CD4-positive, alpha-beta T cell (primary cell): ENCODE data around the gene TPSAB1. TPM values are rescaled to one million over a fixed set of nuclear protein-coding genes. Genes with fewer than 3 reads are reported as not detected.

Experiments
- ATAC-seq: fragments of 200-7000 bp; cut with Tn5 transposase; one replicate; pipeline ENCODE4 v1.10.0; 2022; ENCODE audit warnings: mild to moderate bottlenecking; ENCODE audit not compliant: poor library complexity
- CTCF ChIA-PET: fragments of 350-600 bp; sonication (Branson Sonifier 250); formaldehyde crosslinking; loops from one replicate; lab custom pipeline; 2021; ENCODE audit warnings: antibody characterized with exemption, inconsistent platforms; lab: Charles Lee
- POLR2A ChIA-PET: fragments of 350-600 bp; sonication (Branson Sonifier 250); formaldehyde crosslinking; loops from one replicate; lab custom pipeline; 2021; ENCODE audit warnings: antibody characterized with exemption, inconsistent platforms; lab: Charles Lee
- DNase-seq, 14 experiments: peaks; one replicate each; pipeline ENCODE4 v3.0.0-alpha.2; 2013 to 2020; ENCODE audit warnings: mixed read lengths in 2 of 14
- H3K27ac ChIP-seq, 2 donors: one replicate each; pipeline versions ENCODE4 v1.5.1 to v1.7.0; 2013; ENCODE audit warnings: low read length in 2 of 2, low read depth in 1 of 2, mild to moderate bottlenecking in 1 of 2
- H3K27me3 ChIP-seq, 2 experiments: 1 replicate in 1 of 2; 2 replicates in 1 of 2; pipeline versions ENCODE4 v1.6.1 to v1.7.0; 2013; ENCODE audit warnings: low read length in 2 of 2, control low read depth in 1 of 2, mild to moderate bottlenecking in 1 of 2, moderate library complexity in 1 of 2; ENCODE audit not compliant: insufficient read depth in 2 of 2, control insufficient read depth in 1 of 2
- H3K36me3 ChIP-seq: one replicate; pipeline ENCODE4 v1.6.1; 2013; ENCODE audit warnings: low read length, control low read depth; ENCODE audit not compliant: insufficient read depth
- H3K4me1 ChIP-seq: one replicate; pipeline ENCODE4 v1.6.1; 2013; ENCODE audit warnings: low read length, control low read depth; ENCODE audit not compliant: insufficient read depth
- H3K4me3 ChIP-seq: one replicate; pipeline ENCODE4 v1.5.1; 2013; ENCODE audit warnings: mild to moderate bottlenecking, low read length, moderate library complexity
- H3K9me3 ChIP-seq, 2 experiments: 1 replicate in 1 of 2; 2 replicates in 1 of 2; pipeline versions ENCODE4 v1.6.1 to v1.7.0; 2013; ENCODE audit warnings: low read length in 2 of 2, mild to moderate bottlenecking in 2 of 2, control low read depth in 1 of 2, moderate library complexity in 1 of 2; ENCODE audit not compliant: control insufficient read depth in 1 of 2, insufficient read depth in 1 of 2
- H3K27ac Mint-ChIP-seq: one replicate; pipeline ENCODE4 v1.8.0; 2020; ENCODE audit warnings: mixed read lengths
- H3K27me3 Mint-ChIP-seq: one replicate; pipeline ENCODE4 v1.8.0; 2021; ENCODE audit warnings: mixed read lengths
- H3K36me3 Mint-ChIP-seq: one replicate; pipeline ENCODE4 v1.8.0; 2021; ENCODE audit warnings: low read depth, mixed read lengths
- H3K4me1 Mint-ChIP-seq: one replicate; pipeline ENCODE4 v1.8.0; 2021; ENCODE audit warnings: low read depth, mixed read lengths
- H3K4me3 Mint-ChIP-seq: one replicate; pipeline ENCODE4 v1.8.0; 2020; ENCODE audit warnings: mild to moderate bottlenecking, mixed read lengths
- H3K9me3 Mint-ChIP-seq: one replicate; pipeline ENCODE4 v1.8.0; 2020; ENCODE audit warnings: mixed read lengths
- intact Hi-C, 2 experiments: fragments of 100-400 bp; cut with DNase I in 1 of 2; cut with micrococcal nuclease in 1 of 2; formaldehyde crosslinking; loops; one replicate each; pipeline versions ENCODE4 v1.15.1 to v1.9.0; 2023 to 2025; cut with DNase I, micrococcal nuclease
- total RNA-seq, 174 experiments: library from RNA in 2 of 174; stranded (reverse) in 2 of 174; gene quantifications; one replicate each; pipeline ENCODE4 v1.2.3 and lab custom pipeline; 2021 to 2026
- TF ChIP-seq, protein P1 (sequence below): fragments of 200-600 bp; IDR thresholded peaks from one replicate; pipeline ENCODE4 v1.8.0; 2022; ENCODE audit warnings: antibody characterized with exemption, mild to moderate bottlenecking

Gene TPSAB1
- total RNA-seq, 2 experiments from 2014 or later, result 0.22 TPM; not detected in 1

DNA sequence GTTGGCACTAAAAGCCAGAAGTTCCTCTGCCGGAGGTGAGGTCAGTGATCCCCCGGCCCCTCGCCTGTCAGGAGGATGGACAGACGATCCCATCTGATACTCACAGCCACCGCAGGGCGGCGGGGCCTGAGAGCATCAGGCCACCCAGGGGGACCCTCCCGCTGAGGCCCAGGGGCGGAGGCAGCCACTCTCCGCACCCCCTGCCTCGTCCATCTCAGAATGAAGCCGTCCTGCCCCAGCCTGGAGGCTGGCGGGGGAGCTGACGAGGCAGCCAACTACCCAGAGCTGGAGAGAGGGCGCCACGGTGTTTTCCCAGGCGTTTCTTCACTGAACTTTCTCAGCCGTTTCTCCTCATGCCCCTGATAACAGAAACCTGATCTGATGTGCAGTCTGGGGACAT is 38.0 kb downstream of the TPSAB1 start:
- H3K36me3 Mint-ChIP-seq, result no peaks in the 10 kb centered on the region
- H3K27me3 ChIP-seq, result peaks cover 3 to 19% of the 10 kb centered on the region in 2 experiments
- TF ChIP-seq, protein P1, sequence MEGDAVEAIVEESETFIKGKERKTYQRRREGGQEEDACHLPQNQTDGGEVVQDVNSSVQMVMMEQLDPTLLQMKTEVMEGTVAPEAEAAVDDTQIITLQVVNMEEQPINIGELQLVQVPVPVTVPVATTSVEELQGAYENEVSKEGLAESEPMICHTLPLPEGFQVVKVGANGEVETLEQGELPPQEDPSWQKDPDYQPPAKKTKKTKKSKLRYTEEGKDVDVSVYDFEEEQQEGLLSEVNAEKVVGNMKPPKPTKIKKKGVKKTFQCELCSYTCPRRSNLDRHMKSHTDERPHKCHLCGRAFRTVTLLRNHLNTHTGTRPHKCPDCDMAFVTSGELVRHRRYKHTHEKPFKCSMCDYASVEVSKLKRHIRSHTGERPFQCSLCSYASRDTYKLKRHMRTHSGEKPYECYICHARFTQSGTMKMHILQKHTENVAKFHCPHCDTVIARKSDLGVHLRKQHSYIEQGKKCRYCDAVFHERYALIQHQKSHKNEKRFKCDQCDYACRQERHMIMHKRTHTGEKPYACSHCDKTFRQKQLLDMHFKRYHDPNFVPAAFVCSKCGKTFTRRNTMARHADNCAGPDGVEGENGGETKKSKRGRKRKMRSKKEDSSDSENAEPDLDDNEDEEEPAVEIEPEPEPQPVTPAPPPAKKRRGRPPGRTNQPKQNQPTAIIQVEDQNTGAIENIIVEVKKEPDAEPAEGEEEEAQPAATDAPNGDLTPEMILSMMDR, result no peak
- H3K27me3 Mint-ChIP-seq, result peaks cover 16% of the 10 kb centered on the region
- H3K4me1 Mint-ChIP-seq, result no peaks in the 10 kb centered on the region
- H3K36me3 ChIP-seq, result no peaks in the 10 kb centered on the region
- H3K27ac Mint-ChIP-seq, result no peak overlapping the region
- intact Hi-C loops, result no loop called here
- no peaks in the 10 kb centered on the region for H3K4me1 ChIP-seq
- POLR2A ChIA-PET, result no interaction called here
- H3K9me3 Mint-ChIP-seq, result no peaks in the 10 kb centered on the region
- H3K4me3 ChIP-seq, result no peak overlapping the region
- CTCF ChIA-PET, result no interaction called here
- DNase-seq, result no peak
- H3K9me3 ChIP-seq, result no peaks in the 10 kb centered on the region
- H3K27ac ChIP-seq, result no peak overlapping the region
- no peak overlapping the region for H3K4me3 Mint-ChIP-seq
- ATAC-seq, result no peak

- no peaks in the 10 kb centered on the region for H3K4me1 ChIP-seq
- H3K36me3 ChIP-seq, result no peaks in the 10 kb centered on the region
- TF ChIP-seq, protein P1, result no peak
- H3K9me3 ChIP-seq, result no peaks in the 10 kb centered on the region
- no peaks in the 10 kb centered on the region for H3K36me3 Mint-ChIP-seq
- H3K27ac Mint-ChIP-seq, result no peak overlapping the region
- no peaks in the 10 kb centered on the region for H3K9me3 Mint-ChIP-seq
- H3K27me3 ChIP-seq, result peaks cover 0 to 21% of the 10 kb centered on the region in 2 experiments
- no peak overlapping the region for H3K27ac ChIP-seq
- H3K4me3 ChIP-seq, result no peak overlapping the region
- ATAC-seq (no peak), DNase-seq (no peak)
- POLR2A ChIA-PET, result no interaction called here
- H3K27me3 Mint-ChIP-seq, result peaks cover 16% of the 10 kb centered on the region
- H3K4me3 Mint-ChIP-seq, result no peak overlapping the region
- no peaks in the 10 kb centered on the region for H3K4me1 Mint-ChIP-seq
- CTCF ChIA-PET, result no interaction called here
- intact Hi-C loops, result no loop called here
These were observed 38.8 kb downstream of the TPSAB1 start for GRCh38 chr16:1279081-1279944.

DNA sequence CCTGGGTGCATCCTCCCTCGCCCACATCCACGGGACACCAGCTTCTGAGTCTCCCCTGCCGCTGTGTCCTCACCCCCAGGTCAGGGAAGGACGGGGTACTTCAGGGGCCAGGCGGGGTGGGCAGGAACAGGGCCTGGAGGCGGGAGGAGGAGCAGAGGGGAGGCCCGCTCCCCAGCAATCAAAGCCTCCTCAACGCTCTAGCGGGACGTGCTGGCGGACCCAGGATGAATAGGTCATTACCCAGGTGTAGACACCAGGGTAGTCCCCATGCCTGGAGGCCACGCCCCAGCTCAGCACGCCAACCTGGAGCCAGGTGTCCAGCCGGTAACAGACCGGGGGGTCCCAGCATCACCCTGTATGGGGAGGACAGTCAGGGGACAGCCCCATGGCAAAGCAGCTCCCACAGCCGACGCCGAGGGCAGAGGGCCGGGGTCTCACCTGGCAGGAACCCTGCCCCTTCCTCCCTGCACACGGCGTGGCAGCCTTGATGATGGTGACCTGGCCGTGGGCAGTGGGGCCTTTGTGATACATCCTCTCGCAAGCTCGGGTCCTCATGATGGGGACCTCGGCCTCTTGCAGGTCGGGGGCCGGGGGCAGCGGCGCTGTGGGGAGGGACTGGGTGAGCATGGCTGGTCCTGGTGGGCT is 39.6 kb downstream of the TPSAB1 start:
- Histone ChIP-seq H3K36me3 (no peaks in the 10 kb centered on the region), H3K27ac (no peak overlapping the region), H3K4me1 (no peaks in the 10 kb centered on the region), H3K9me3 (no peaks in the 10 kb centered on the region), H3K27me3 (peaks cover 0 to 21% of the 10 kb centered on the region in 2 experiments), H3K4me3 (no peak overlapping the region)
- TF ChIP-seq, protein P1, result no peak
- intact Hi-C loops, result no loop called here
- DNase-seq (no peak), ATAC-seq (no peak)
- POLR2A ChIA-PET, result no interaction called here
- Mint-ChIP-seq H3K4me1 (no peaks in the 10 kb centered on the region), H3K27ac (no peak overlapping the region), H3K4me3 (no peak overlapping the region), H3K36me3 (no peaks in the 10 kb centered on the region), H3K9me3 (no peaks in the 10 kb centered on the region), H3K27me3 (peaks cover 16% of the 10 kb centered on the region)
- CTCF ChIA-PET, result no interaction called here
